HepG2 (cell line): ENCODE results near the gene TRIM66. TPM values are rescaled to one million over a fixed set of nuclear protein-coding genes. Genes with fewer than 3 reads are reported as not detected.

Experiments used
- ATAC-seq: fragments of 200-7000 bp; cut with Tn5 transposase; 3 replicates; pipeline ENCODE4 v1.9.1; 2020; ENCODE audit warnings: mild to moderate bottlenecking, moderate library complexity
- BruUV-seq: library from RNA; stranded (reverse); fragments of 400-500 nt; replicated peaks from 2 replicates; lab custom pipeline; 2021; lab: Mats Ljungman, UMichigan
- CTCF ChIA-PET: fragments of 300-600 bp; formaldehyde crosslinking; extraction: SDS; loops from one replicate; lab custom pipeline; 2021; ENCODE audit warnings: low total read pairs, inconsistent platforms, low intra/inter-chr PET ratio; lab: Yijun Ruan, JAX
- POLR2A ChIA-PET: fragments of 350-600 bp; sonication (Branson Sonifier 250); formaldehyde crosslinking; loops from one replicate; lab custom pipeline; 2020; ENCODE audit warnings: antibody characterized with exemption, inconsistent platforms; lab: Yijun Ruan, JAX
- DNase-seq: peaks from one replicate; pipeline ENCODE4 v3.0.0-alpha.2; 2015; ENCODE audit warnings: low spot score
- FAIRE-seq: peaks from 3 replicates; lab custom pipeline; 2011; peaks lifted over from hg19 to GRCh38; lab: Jason Lieb, UNC
- H2AFZ ChIP-seq: one replicate; pipeline ENCODE4 v1.6.1; 2011; ENCODE audit warnings: low read length, inconsistent platforms
- H3K27ac ChIP-seq: fragments of 300-600 bp; 3 replicates; pipeline ENCODE4 v1.8.0; 2011; ENCODE audit warnings: mixed run types, mild to moderate bottlenecking, mixed read lengths, low read length, inconsistent platforms; ENCODE audit not compliant: insufficient read depth; ENCODE audit errors: extremely low read length
- H3K27me3 ChIP-seq, 2 experiments: fragments of 200-600 bp in 1 of 2; 2 replicates in 1 of 2; 3 replicates in 1 of 2; pipeline versions ENCODE4 v1.6.0 to v1.8.0; 2011; ENCODE audit warnings: low read length in 2 of 2, mild to moderate bottlenecking in 2 of 2, moderate library complexity in 2 of 2, inconsistent platforms in 1 of 2; ENCODE audit not compliant: insufficient read depth in 2 of 2, control insufficient read depth in 1 of 2
- H3K36me3 ChIP-seq, 2 experiments: fragments of 200-600 bp in 1 of 2; replicated peaks in 1 of 2; 2 replicates in 1 of 2; 3 replicates in 1 of 2; pipeline versions ENCODE4 v1.5.1 to v1.8.0; 2011; ENCODE audit warnings: low read length in 2 of 2, inconsistent platforms in 1 of 2; ENCODE audit not compliant: insufficient read depth in 2 of 2, control insufficient read depth in 1 of 2
- H3K4me1 ChIP-seq: 2 replicates; pipeline ENCODE4 v1.5.1; 2012; ENCODE audit warnings: low read length, inconsistent platforms; ENCODE audit not compliant: insufficient read depth
- H3K4me2 ChIP-seq: 2 replicates; pipeline ENCODE4 v1.6.0; 2011; ENCODE audit warnings: low read depth, low read length, inconsistent platforms
- H3K4me3 ChIP-seq, 3 experiments: fragments of 200-600 bp in 1 of 3; sonication (generic), shearing (Covaris generic) in 1 of 3; replicated peaks in 1 of 3; 2 replicates each; pipeline ENCODE4 v1.5.1; 2011 to 2016; ENCODE audit warnings: low read length in 3 of 3, inconsistent platforms in 2 of 3, low read depth in 2 of 3, mild to moderate bottlenecking in 2 of 3, control low read depth in 1 of 3, mixed read lengths in 1 of 3; ENCODE audit not compliant: insufficient read depth in 1 of 3
- H3K79me2 ChIP-seq: one replicate; pipeline ENCODE4 v1.6.1; 2011; ENCODE audit warnings: low read length, inconsistent platforms; ENCODE audit not compliant: insufficient read depth
- H3K9ac ChIP-seq: 2 replicates; pipeline ENCODE4 v1.6.0; 2011; ENCODE audit warnings: mild to moderate bottlenecking, low read depth, low read length, inconsistent platforms; ENCODE audit not compliant: insufficient read depth
- H3K9me3 ChIP-seq: 2 replicates; pipeline ENCODE4 v1.5.1; 2012; ENCODE audit warnings: mild to moderate bottlenecking, low read length
- H4K20me1 ChIP-seq: 2 replicates; pipeline ENCODE4 v1.6.0; 2011; ENCODE audit warnings: inconsistent platforms, mild to moderate bottlenecking, low read length, moderate library complexity; ENCODE audit not compliant: insufficient read depth
- CSRNP2 ChIP-seq: sonication (generic); formaldehyde crosslinking; conservative IDR thresholded peaks from 2 replicates; pipeline ENCODE4 v1.8.0; 2022; ENCODE audit warnings: low read depth, missing genetic modification reagents
- JUN ChIP-seq: sonication (generic); formaldehyde crosslinking; IDR thresholded peaks from 2 replicates; pipeline ENCODE4 v1.4.0; 2020; ENCODE audit warnings: mild to moderate bottlenecking, missing genetic modification reagents
- JUND ChIP-seq: sonication (generic); formaldehyde crosslinking; IDR thresholded peaks from 2 replicates; pipeline ENCODE4 v1.8.0; 2022; ENCODE audit warnings: mild to moderate bottlenecking, missing genetic modification reagents
- KAT8 ChIP-seq: IDR thresholded peaks from 2 replicates; pipeline ENCODE4 v1.6.1; 2016; ENCODE audit warnings: missing genetic modification reagents, missing compliant biosample characterization
- KLF13 ChIP-seq: sonication (generic); formaldehyde crosslinking; IDR thresholded peaks from 2 replicates; pipeline ENCODE4 v1.4.0; 2020; ENCODE audit warnings: mild to moderate bottlenecking, missing genetic modification reagents
- NFE2L2 ChIP-seq: fragments of 150-350 bp; IDR thresholded peaks from 2 replicates; pipeline ENCODE4 v1.6.1; 2014; ENCODE audit warnings: low read length
- NFYC ChIP-seq: IDR thresholded peaks from 2 replicates; pipeline ENCODE4 v1.6.1; 2016; ENCODE audit warnings: missing genetic modification reagents, missing compliant biosample characterization
- PAWR ChIP-seq: sonication (generic); formaldehyde crosslinking; IDR thresholded peaks from 2 replicates; pipeline ENCODE4 v1.4.0; 2020; ENCODE audit warnings: missing genetic modification reagents, mild to moderate bottlenecking, borderline replicate concordance
- RBFOX2 ChIP-seq: fragments of 200-400 bp; formaldehyde crosslinking; IDR thresholded peaks from 2 replicates; pipeline ENCODE4 v1.6.1; 2017; ENCODE audit warnings: low read depth, mild to moderate bottlenecking, low read length
- SAFB2 ChIP-seq: sonication (generic); formaldehyde crosslinking; IDR thresholded peaks from 2 replicates; pipeline ENCODE4 v1.5.1; 2020; ENCODE audit warnings: missing genetic modification reagents, low read depth, mild to moderate bottlenecking, borderline replicate concordance
- SKI ChIP-seq: fragments of 450-650 bp; IDR thresholded peaks from one replicate; pipeline ENCODE4 v1.6.1; 2018; ENCODE audit warnings: mild to moderate bottlenecking; ENCODE audit not compliant: partially characterized antibody
- SRF ChIP-seq: IDR thresholded peaks from 2 replicates; pipeline ENCODE4 v1.6.1; 2011; ENCODE audit warnings: mild to moderate bottlenecking, low read depth, low read length, moderate library complexity
- TFAP4 ChIP-seq: sonication (generic); IDR thresholded peaks from 2 replicates; pipeline ENCODE4 v1.6.1; 2016; ENCODE audit warnings: low read depth, borderline replicate concordance
- THYN1 ChIP-seq: sonication (generic); formaldehyde crosslinking; IDR thresholded peaks from 2 replicates; pipeline ENCODE4 v1.8.1; 2023; ENCODE audit warnings: low read depth, mild to moderate bottlenecking, moderate library complexity, missing genetic modification reagents, borderline replicate concordance
- ZBED4 ChIP-seq: sonication (generic); formaldehyde crosslinking; IDR thresholded peaks from 2 replicates; pipeline ENCODE4 v1.4.0; 2020; ENCODE audit warnings: missing genetic modification reagents, borderline replicate concordance
- ZBTB14 ChIP-seq: sonication (generic); formaldehyde crosslinking; IDR thresholded peaks from 2 replicates; pipeline ENCODE4 v1.4.0; 2020; ENCODE audit warnings: missing genetic modification reagents
- ZNF138 ChIP-seq: sonication (generic); formaldehyde crosslinking; IDR thresholded peaks from 2 replicates; pipeline ENCODE4 v1.5.0; 2020; ENCODE audit warnings: mild to moderate bottlenecking, low read depth, missing genetic modification reagents
- ZNF33B ChIP-seq: sonication (generic); formaldehyde crosslinking; IDR thresholded peaks from 2 replicates; pipeline ENCODE4 v1.5.1; 2020; ENCODE audit warnings: mild to moderate bottlenecking, missing genetic modification reagents
- ZNF563 ChIP-seq: sonication (generic); formaldehyde crosslinking; IDR thresholded peaks from 2 replicates; pipeline ENCODE4 v1.8.0; 2022; ENCODE audit warnings: mild to moderate bottlenecking, moderate library complexity, missing genetic modification reagents
- WGBS: methylation state at CpG from one replicate; pipeline ENCODE4 v1.1.6; 2017; ENCODE audit warnings: low lambda C conversion rate; 5-methylcytosine and 5-hydroxymethylcytosine counted together
- in situ Hi-C: cut with HindIII; loops from 2 replicates; pipeline ENCODE4 v1.10.0; 2017; ENCODE audit warnings: low pct_unique_long_range_greater_than_20kb; ENCODE audit not compliant: extremely low pct_ligation_motif_present
- intact Hi-C: fragments of 100-400 bp; cut with micrococcal nuclease; formaldehyde crosslinking; loops from one replicate; pipeline ENCODE4 v1.10.0; 2022; ENCODE audit not compliant: unreplicated experiment
- polyA plus RNA-seq, 8 experiments: library from polyadenylated mRNA; depleted of rRNA in 3 of 8; stranded (reverse) in 7 of 8; unstranded in 1 of 8; fragments of >200 nt; fragmentation: Illumina TruSeq in 4 of 8; extraction: Trizol in 4 of 8; gene quantifications; 2 replicates each; pipeline versions ENCODE4 v1.2.1 to v1.2.3, GENCODE V29; 2011 to 2016; ENCODE audit warnings: low read depth in 4 of 8, missing spikeins in 1 of 8, mixed read lengths in 1 of 8; ENCODE audit not compliant: insufficient read depth in 1 of 8
- total RNA-seq, 5 experiments: library from RNA; depleted of rRNA; stranded (reverse); fragments of >200 nt; fragmentation: Illumina TruSeq; extraction: Trizol; gene quantifications; 2 replicates each; pipeline ENCODE4 v1.2.3, GENCODE V29; 2016; ENCODE audit warnings: low read depth in 1 of 5

TRIM66 gene
- total and polyA plus RNA-seq, 2 of the 13 experiments (the other 11 are each of a cell fraction or from before 2014, with no cell fraction given), result 4.9 to 6.1 TPM

GRCh38 chr11:8712506-8712905 is 30.0 kb upstream of the TRIM66 start:
- intact Hi-C loops, result no loop called here
- TF ChIP-seq KAT8 (no peak), RBFOX2 (no peak), KLF13 (CRISPR knock-in tag) (no peak), CSRNP2 (CRISPR knock-in tag) (no peak), SRF (no peak), THYN1 (no peak), ZNF563 (CRISPR knock-in tag) (no peak), ZNF138 (no peak), TFAP4 (no peak), ZBTB14 (CRISPR knock-in tag) (no peak), NFYC (CRISPR knock-in tag) (no peak), NFE2L2 (no peak), ZBED4 (CRISPR knock-in tag) (no peak), JUN (CRISPR knock-in tag) (no peak), PAWR (CRISPR knock-in tag) (no peak), SAFB2 (CRISPR knock-in tag) (no peak), JUND (CRISPR knock-in tag) (no peak), SKI (no peak), ZNF33B (CRISPR knock-in tag) (no peak)
- TF ChIP-seq, all 625 proteins: peak for 0
- H3K4me1 ChIP-seq, result peaks cover 47% of the 10 kb centered on the region
- no peaks in the 10 kb centered on the region for H3K79me2 ChIP-seq
- peaks cover 1 to 10% of the 10 kb centered on the region in 2 experiments; a peak in 2 of 5 replicates for H3K36me3 ChIP-seq
- WGBS, result 99% methylated on average over 10 of the region's 12 CpGs
- no peak overlapping the region for H2AFZ ChIP-seq
- FAIRE-seq, result no peak
- H4K20me1 ChIP-seq, result no peaks in the 10 kb centered on the region
- DNase-seq, result no peak
- no peak overlapping the region for H3K9ac ChIP-seq
- in situ Hi-C loops, result no loop called here
- no peak overlapping the region for H3K4me2 ChIP-seq
- POLR2A ChIA-PET, result interaction anchor here (1.2 kb wide), 1 partner anchor 30 kb away, joined by 3 read pairs; the partner anchor contains the start of gene TRIM66
- no peaks in the 10 kb centered on the region for H3K9me3 ChIP-seq
- no peak for ATAC-seq
- CTCF ChIA-PET, result no interaction called here
- no TSS peak for BruUV-seq
- no peak overlapping the region for H3K27ac ChIP-seq
- no peaks in the 10 kb centered on the region for H3K27me3 ChIP-seq
- no peak overlapping the region for H3K4me3 ChIP-seq
